GM19397 (cell line): ENCODE data around the gene ACTC1.

ENCODE experiments used
- ATAC-seq: cut with Tn5 transposase; IDR thresholded peaks from one replicate; pipeline ENCODE4 v1.9.1; 2021; ENCODE audit warnings: mild to moderate bottlenecking, moderate library complexity; ENCODE audit not compliant: unreplicated experiment

The ACTC1 gene

GRCh38 chr15:34802371-34802770 lies 7.0 kb upstream of the ACTC1 start:
- no peak for ATAC-seq

GRCh38 chr15:34799149-34800101 lies 4.1 kb upstream of the ACTC1 start:
- no peak for ATAC-seq

GRCh38 chr15:34796847-34797435 lies 1.6 kb upstream of the ACTC1 start:
- no peak for ATAC-seq

- no peak for ATAC-seq
These were observed 651 bp downstream of the ACTC1 start for GRCh38 chr15:34794590-34795206.

DNA sequence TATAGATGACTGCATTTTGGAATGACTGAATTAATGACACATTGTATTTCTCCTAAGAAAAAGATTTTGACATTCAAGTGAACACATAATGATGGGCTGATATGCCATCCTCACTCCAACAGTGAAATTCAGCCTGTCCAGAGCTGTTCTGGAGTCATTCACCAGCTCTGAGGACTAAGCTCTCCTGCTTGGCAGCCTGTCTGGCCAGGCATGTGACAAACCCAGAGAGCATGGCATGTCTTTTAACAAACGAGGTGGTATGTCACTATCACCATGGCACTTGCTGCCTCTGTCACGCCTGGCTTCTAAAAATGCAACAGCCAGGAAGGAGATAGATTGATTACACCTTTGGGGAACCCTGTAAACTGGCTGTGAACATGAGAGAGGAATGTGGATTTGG lies 1.4 kb downstream of the ACTC1 start:
- ATAC-seq = no peak

GRCh38 chr15:34793071-34793470 lies 2.3 kb downstream of the ACTC1 start:
- no peak for ATAC-seq

DNA sequence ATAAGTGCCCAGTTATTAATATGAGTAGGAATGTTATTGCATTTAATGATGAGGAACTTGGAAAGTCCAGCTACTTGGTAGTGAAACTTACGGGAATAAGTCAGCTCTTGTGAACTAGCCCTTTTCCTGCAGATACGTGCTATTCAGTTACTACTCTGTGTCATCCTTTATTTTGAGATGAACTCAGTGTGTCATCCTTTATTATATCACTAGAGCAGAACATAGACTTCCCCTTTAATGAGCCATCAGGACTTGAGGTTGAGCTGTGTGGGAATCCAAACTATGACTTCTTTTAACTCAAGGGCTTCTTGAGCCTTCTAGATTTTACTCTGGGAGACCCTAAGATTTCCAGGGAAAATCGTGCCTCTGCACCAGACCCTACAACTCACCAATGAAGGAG lies 3.6 kb downstream of the ACTC1 start:
- no peak for ATAC-seq

GRCh38 chr15:34790121-34790520 lies 5.2 kb downstream of the ACTC1 start:
- no peak for ATAC-seq

GRCh38 chr15:34789326-34789725 lies 6.0 kb downstream of the ACTC1 start:
- no peak for ATAC-seq

GRCh38 chr15:34786206-34786605 lies 9.1 kb downstream of the ACTC1 start:
- ATAC-seq = no peak

DNA sequence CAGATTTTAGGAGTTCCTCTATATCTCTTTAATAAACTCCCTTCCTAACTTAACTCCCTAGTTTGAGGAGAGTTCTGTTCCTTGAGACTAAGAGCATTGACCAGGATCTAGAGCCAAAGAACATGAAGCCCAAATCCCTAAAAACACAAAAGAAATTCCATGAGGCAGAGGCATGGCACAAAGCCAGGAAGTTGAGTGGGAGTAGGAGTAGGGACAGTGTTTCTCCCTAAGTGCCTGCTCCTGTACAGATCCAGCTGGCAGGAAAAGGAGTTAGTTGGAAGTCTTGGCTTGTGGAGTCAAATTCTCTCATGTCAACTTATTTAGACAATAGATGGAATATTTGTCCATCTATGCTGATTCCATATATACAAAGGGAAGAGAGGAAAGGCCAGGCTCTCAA lies 11.4 kb downstream of the ACTC1 start:
- ATAC-seq = no peak

- ATAC-seq = no peak
These were observed 11.9 kb downstream of the ACTC1 start for GRCh38 chr15:34783431-34783830.

- no peak for ATAC-seq
These were observed 12.4 kb downstream of the ACTC1 start for GRCh38 chr15:34782901-34783300.

GRCh38 chr15:34780725-34781124 lies 14.6 kb downstream of the ACTC1 start:
- no peak for ATAC-seq

DNA sequence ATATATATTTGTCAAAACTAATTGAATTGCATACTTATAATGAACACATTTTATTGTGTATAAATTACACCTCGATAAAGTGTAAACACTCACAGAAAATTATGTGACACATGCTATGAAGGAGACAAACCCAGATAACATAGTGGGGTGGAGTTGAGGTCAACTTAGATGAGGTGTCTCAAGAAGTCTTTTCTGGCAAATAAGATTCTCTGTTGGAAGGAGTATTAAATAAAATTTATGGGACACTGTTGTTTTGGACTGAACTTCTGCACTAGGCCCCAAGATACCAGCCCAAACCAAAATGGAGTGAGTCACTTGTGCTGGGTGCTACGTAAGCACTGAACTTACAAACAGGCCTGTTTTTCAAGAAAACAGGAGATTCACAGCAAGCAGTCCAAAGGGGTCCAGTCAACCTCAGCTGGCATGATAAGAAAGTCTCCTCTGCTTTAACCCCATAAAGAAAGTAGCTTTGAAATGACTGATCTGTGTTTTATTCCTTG lies 18.7 kb downstream of the ACTC1 start:
- ATAC-seq = no peak

- ATAC-seq = no peak
These were observed 21.4 kb downstream of the ACTC1 start for GRCh38 chr15:34773917-34774316.

GRCh38 chr15:34773013-34773412 lies 22.3 kb downstream of the ACTC1 start:
- ATAC-seq = no peak

GRCh38 chr15:34772312-34772711 lies 23.0 kb downstream of the ACTC1 start:
- no peak for ATAC-seq

DNA sequence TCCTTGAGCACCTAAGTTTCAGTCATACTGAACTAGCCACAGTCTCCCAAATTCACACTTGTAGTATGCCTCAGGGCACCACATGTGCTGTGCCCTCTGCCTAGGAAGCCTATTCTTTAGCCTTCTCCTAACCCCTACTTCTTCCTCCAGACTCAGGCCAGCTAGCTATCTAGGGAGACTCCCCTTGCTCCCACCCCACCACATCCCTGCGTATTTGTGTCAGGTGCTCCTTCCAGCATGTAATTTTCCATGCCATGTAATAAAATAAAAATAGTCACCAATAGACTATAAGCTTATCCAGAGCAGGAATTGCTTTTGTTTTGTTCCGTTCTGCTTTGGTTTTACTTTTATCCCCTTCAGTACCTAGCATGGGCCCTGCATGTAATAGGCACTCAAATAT lies 25.6 kb downstream of the ACTC1 start:
- ATAC-seq = no peak

GRCh38 chr15:34768530-34768929 lies 26.8 kb downstream of the ACTC1 start:
- ATAC-seq = no peak

DNA sequence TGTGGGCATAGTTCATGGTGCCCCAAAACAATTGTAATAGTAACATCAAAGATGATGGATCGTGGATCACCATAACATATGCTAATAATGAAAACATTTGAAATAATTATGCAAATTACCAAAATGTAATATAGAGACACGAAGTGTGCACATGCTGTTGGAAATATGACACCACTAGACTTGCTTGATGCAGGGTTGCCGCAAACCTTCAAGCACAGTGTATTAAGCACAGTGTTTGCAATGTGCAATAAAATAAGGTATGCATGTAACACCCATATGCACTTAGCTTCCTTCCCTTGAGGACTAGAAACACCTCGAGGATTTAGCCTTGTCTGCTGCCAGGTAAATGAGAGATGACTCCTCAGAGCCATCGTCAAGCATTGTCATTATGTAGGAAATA lies 29.6 kb downstream of the ACTC1 start:
- no peak for ATAC-seq

DNA sequence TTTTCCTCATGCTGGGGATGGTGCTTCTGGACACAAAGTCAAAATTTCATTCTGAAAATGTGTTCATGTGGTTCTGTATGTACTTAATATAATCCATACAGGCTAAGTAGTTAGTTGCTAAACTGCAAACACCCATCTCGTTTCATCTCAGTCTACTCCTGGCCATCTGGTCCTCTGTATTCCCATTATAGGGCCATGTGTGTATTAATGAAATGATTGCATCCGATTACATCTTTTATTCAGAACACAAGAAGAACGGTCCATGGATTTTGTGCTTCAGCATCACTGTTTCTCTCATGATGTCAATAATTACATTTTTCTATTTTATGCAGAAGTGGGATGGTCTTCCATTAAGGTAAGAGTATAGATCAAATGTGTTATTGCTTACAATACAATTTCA lies 34.4 kb downstream of the ACTC1 start:
- ATAC-seq = no peak
